Measurements from ENCODE around the gene SESTD1. TPM values are rescaled to one million over a fixed set of nuclear protein-coding genes. Genes with fewer than 3 reads are reported as not detected.

Gene SESTD1
- total and polyA plus RNA-seq, 2 of the 4 experiments (the other 2 are of a cell fraction): 8.4 to 12.7 TPM

GRCh38 chr2:179305125-179305524 is 40.5 kb upstream of the SESTD1 start:
- Histone ChIP-seq H2AK5ac (ENCODE audit: low read depth, low read length) (no peak overlapping the region), H3K56ac (ENCODE audit: extremely low read depth, insufficient read depth, low read length) (no peak overlapping the region), H2BK5ac (ENCODE audit: low read depth, low read length, poor library complexity, severe bottlenecking) (no peak overlapping the region), H3K27me3 (ENCODE audit: control insufficient read depth, insufficient read depth, low read length) (peaks cover 3% of the 10 kb centered on the region; the same call in 1 of the 2 replicates), H4K20me1 (ENCODE audit: insufficient read depth, low read length) (no peaks in the 10 kb centered on the region), H3K14ac (replicated peaks; ENCODE audit: low read depth, low read length) (no peak overlapping the region), H2AK9ac (replicated peaks; ENCODE audit: low read depth, low read length, poor library complexity) (no peak overlapping the region), H3K4me2 (ENCODE audit: low read depth, low read length) (no peak overlapping the region), H3K9me3 (ENCODE audit: control insufficient read depth, insufficient read depth, low read length) (no peaks in the 10 kb centered on the region), H3K27ac (ENCODE audit: insufficient read depth, low read length) (no peak overlapping the region), H4K5ac (ENCODE audit: low read depth, low read length) (no peak overlapping the region), H2AFZ (replicated peaks; ENCODE audit: low read length, poor library complexity) (no peak overlapping the region), H3K4me3 (ENCODE audit: insufficient read depth, low read depth, low read length) (no peak overlapping the region), H3K4me1 (ENCODE audit: control insufficient read depth, insufficient read depth, low read length) (peaks cover 2% of the 10 kb centered on the region; the same call in 1 of the 2 replicates), H3K9ac (ENCODE audit: low read depth, low read length) (no peak overlapping the region), H3K4ac (ENCODE audit: low read depth, low read length) (no peak overlapping the region), H3K36me3 (ENCODE audit: control insufficient read depth, insufficient read depth, low read length) (no peaks in the 10 kb centered on the region), H3K9me1 (ENCODE audit: insufficient read depth, low read length) (no peaks in the 10 kb centered on the region), H2BK15ac (ENCODE audit: low read depth, low read length) (no peak overlapping the region), H2BK20ac (ENCODE audit: low read depth, low read length) (no peak overlapping the region), H3K79me1 (ENCODE audit: low read depth in 1 of 2, low read length in 2 of 2) (no peaks in the 10 kb centered on the region), H3K23ac (ENCODE audit: low read depth, low read length) (no peak overlapping the region), H3K18ac (ENCODE audit: low read depth, low read length) (no peak overlapping the region), H4K8ac (ENCODE audit: low read depth in 2 of 2, low read length in 2 of 2) (no peak overlapping the region), H2BK120ac (ENCODE audit: low read depth, low read length) (no peak overlapping the region), H4K91ac (ENCODE audit: insufficient read depth, low read depth, low read length) (no peak overlapping the region)
- CTCF ChIA-PET: no interaction called here
- 90% methylated on average over 2 of the region's 3 CpGs; no CpG with 5 or more reads in 1 of the 2 experiments for WGBS, 2 experiments (ENCODE audit: extremely low coverage in 2 of 2, insufficient read length in 1 of 2)
- BruUV-seq (replicated peaks): no TSS peak
- in situ Hi-C loops (cut with MboI; ENCODE audit: low sequenced_read_pairs): no loop called here
- no peak for DNase-seq
- POLR2A ChIA-PET (ENCODE audit: unreplicated experiment): no interaction called here
- dilution Hi-C loops (cut with HindIII; ENCODE audit: low sequenced_read_pairs, unreplicated experiment): no loop called here
- TF ChIP-seq RCOR1 (IDR thresholded peaks at IDR 0.05; ENCODE audit: insufficient replicate concordance, low read length): no peak
- TF ChIP-seq MXI1 (IDR thresholded peaks at IDR 0.05; ENCODE audit: borderline replicate concordance, low read depth, low read length): no peak
- no peak for TF ChIP-seq BHLHE40 (IDR thresholded peaks at IDR 0.05; ENCODE audit: low read depth, low read length)
- no peak for TF ChIP-seq CEBPB (IDR thresholded peaks at IDR 0.05; ENCODE audit: low read depth, low read length)
- intact Hi-C loops (cut with micrococcal nuclease): no loop called here
- no peak for ATAC-seq (ENCODE audit: low read depth)
